ENCODE results near the gene WDR45B. TPM values are rescaled to one million over a fixed set of nuclear protein-coding genes. Genes with fewer than 3 reads are reported as not detected.
A peak's percentile ranks its signal among the peaks of the same experiment; 100 is the strongest.

The WDR45B gene
- total and polyA plus RNA-seq, 2 donors (not counting 3 experiments of a cell fraction or from before 2014, with no cell fraction given): 62.0 to 76.7 TPM

DNA sequence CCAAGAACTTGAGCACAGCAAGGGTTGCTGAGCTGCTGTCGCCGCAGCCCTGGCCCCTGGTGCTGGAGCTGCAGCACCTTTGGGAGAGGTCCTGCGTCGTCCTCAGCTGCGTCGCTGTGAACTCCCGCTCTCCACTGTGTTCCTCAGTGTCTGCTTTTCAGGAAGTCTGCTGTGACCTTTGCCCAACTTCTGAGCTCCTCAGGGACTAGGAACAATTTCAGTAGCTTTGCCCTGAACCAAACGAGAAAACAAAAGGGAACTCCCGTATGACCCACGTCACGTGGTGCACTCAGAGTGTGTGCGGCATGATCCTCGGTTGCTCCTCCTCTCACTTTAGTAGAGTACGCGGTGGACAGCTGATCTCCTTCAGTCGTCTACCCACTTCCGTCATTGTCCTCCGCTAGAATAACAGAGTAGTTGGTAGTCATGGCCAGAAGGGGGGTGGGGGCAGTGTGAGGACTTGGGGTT, 44.2 kb downstream of the WDR45B start:
- ChIA-PET POLR2A (no interaction called here), CTCF (no interaction called here)
- H3K9ac ChIP-seq (replicated peaks; ENCODE audit: extremely low read depth, insufficient read depth, low read length): no peak overlapping the region
- H4K20me1 ChIP-seq (replicated peaks; ENCODE audit: control insufficient read depth, extremely low read depth, insufficient read depth, low read length): no peaks in the 10 kb centered on the region
- no peaks in the 10 kb centered on the region for H3K27me3 ChIP-seq (ENCODE audit: control insufficient read depth in 2 of 2, insufficient read depth in 2 of 2, low read length in 2 of 2)
- H3K36me3 ChIP-seq (ENCODE audit: control insufficient read depth in 2 of 2, extremely low read depth in 1 of 2, insufficient read depth in 2 of 2, low read length in 2 of 2): peaks cover 3 to 20% of the 10 kb centered on the region in 2 experiments
- dilution Hi-C loops (cut with MboI; ENCODE audit: extremely low pct_ligation_motif_present, low sequenced_read_pairs): no loop called here
- FAIRE-seq: no peak
- no peak overlapping the region for H2AFZ ChIP-seq (ENCODE audit: low read depth, low read length)
- peaks cover 27% of the 10 kb centered on the region for H3K4me1 ChIP-seq (ENCODE audit: control insufficient read depth, extremely low read depth, insufficient read depth, low read length)
- H3K27ac ChIP-seq (ENCODE audit: insufficient read depth, low read depth, low read length): no peak overlapping the region
- no peak overlapping the region for H3K4me2 ChIP-seq (ENCODE audit: insufficient read depth, low read length)
- no peak overlapping the region for H3K4me3 ChIP-seq (replicated peaks in 1 of 3; ENCODE audit: insufficient read depth in 1 of 3, low read depth in 1 of 3, low read length in 3 of 3)
- no peaks in the 10 kb centered on the region for H3K9me3 ChIP-seq (replicated peaks; ENCODE audit: control insufficient read depth, insufficient read depth, low read length)
- peak; percentile 36 for DNase-seq (ENCODE audit: low read depth, low spot score)
- no peaks in the 10 kb centered on the region for H3K9me1 ChIP-seq (replicated peaks; ENCODE audit: control insufficient read depth, extremely low read depth, insufficient read depth, low read length)
- BruUV-seq (replicated peaks): no TSS peak
- H3K79me2 ChIP-seq (ENCODE audit: control insufficient read depth, insufficient read depth, low read length): peaks cover 5% of the 10 kb centered on the region
- no peak for TF ChIP-seq MYC (IDR thresholded peaks at IDR 0.05; ENCODE audit: low read depth, low read length)
- TF ChIP-seq, protein P1, sequence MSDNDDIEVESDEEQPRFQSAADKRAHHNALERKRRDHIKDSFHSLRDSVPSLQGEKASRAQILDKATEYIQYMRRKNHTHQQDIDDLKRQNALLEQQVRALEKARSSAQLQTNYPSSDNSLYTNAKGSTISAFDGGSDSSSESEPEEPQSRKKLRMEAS (IDR thresholded peaks at IDR 0.05; ENCODE audit: insufficient read depth, insufficient read length): peak; percentile 53
- intact Hi-C loops (cut with micrococcal nuclease): no loop called here

DNA sequence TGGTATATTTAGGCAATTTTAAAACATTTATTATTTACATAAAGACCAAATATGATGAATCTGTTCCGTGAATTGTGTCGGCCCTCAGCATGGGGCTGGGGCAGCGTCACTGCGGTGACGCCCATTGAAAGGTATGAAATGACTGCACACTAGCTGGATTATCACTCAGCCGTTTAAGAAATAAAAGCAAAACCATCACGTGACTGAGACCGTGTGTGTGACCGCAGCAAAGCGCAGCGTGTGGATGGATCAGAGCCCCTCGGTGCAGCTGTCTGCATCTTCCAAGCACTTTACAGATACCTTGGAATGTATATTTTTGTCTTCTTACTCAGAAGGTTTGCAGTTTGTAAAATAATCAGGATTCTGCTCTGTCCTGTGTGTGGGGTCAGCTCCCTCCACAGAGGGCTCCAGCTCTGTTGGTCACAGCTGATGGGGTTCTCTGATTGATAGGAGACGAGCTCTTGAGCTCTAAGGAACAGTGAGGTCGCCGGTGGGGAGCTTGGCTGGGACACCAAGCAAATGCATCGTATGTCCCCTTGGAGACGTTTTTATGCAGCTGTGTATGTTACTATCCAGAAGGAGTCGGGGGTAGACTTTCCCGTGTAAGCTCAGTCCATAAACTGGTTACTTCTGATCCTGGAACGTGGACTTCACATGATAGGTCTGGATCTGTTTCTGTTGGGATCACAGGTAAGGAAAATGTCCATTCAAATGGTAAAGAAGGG, 45.1 kb downstream of the WDR45B start:
- Histone ChIP-seq H2AFZ (ENCODE audit: low read depth, low read length) (no peak overlapping the region), H3K4me3 (replicated peaks in 1 of 3; ENCODE audit: insufficient read depth in 1 of 3, low read depth in 1 of 3, low read length in 3 of 3) (no peak overlapping the region), H3K27ac (ENCODE audit: insufficient read depth, low read depth, low read length) (peak overlapping the region; percentile 66), H4K20me1 (replicated peaks; ENCODE audit: control insufficient read depth, extremely low read depth, insufficient read depth, low read length) (no peaks in the 10 kb centered on the region), H3K9me3 (replicated peaks; ENCODE audit: control insufficient read depth, insufficient read depth, low read length) (no peaks in the 10 kb centered on the region), H3K9me1 (replicated peaks; ENCODE audit: control insufficient read depth, extremely low read depth, insufficient read depth, low read length) (no peaks in the 10 kb centered on the region), H3K79me2 (ENCODE audit: control insufficient read depth, insufficient read depth, low read length) (peaks cover 5% of the 10 kb centered on the region), H3K27me3 (ENCODE audit: control insufficient read depth in 2 of 2, insufficient read depth in 2 of 2, low read length in 2 of 2) (no peaks in the 10 kb centered on the region), H3K4me2 (ENCODE audit: insufficient read depth, low read length) (peak overlapping the region; percentile 53), H3K36me3 (ENCODE audit: control insufficient read depth in 2 of 2, extremely low read depth in 1 of 2, insufficient read depth in 2 of 2, low read length in 2 of 2) (peaks cover 3 to 26% of the 10 kb centered on the region in 2 experiments), H3K9ac (replicated peaks; ENCODE audit: extremely low read depth, insufficient read depth, low read length) (peak overlapping the region; percentile 21), H3K4me1 (ENCODE audit: control insufficient read depth, extremely low read depth, insufficient read depth, low read length) (peaks cover 27% of the 10 kb centered on the region)
- dilution Hi-C loops (cut with MboI; ENCODE audit: extremely low pct_ligation_motif_present, low sequenced_read_pairs): no loop called here
- intact Hi-C loops (cut with micrococcal nuclease): no loop called here
- DNase-seq (ENCODE audit: low read depth, low spot score) (peak; percentile 74), FAIRE-seq (no peak)
- TF ChIP-seq FOS (IDR thresholded peaks at IDR 0.05; ENCODE audit: borderline replicate concordance, insufficient read depth, low read length) (no peak), JUN (IDR thresholded peaks at IDR 0.05; ENCODE audit: borderline replicate concordance, insufficient read depth, insufficient read length, low read depth) (no peak), POLR2A (IDR thresholded peaks at IDR 0.05; ENCODE audit: low read depth, low read length) (no peak), POLR2AphosphoS5 (IDR thresholded peaks at IDR 0.05; ENCODE audit: insufficient read depth, low read depth, low read length) (no peak)
- TF ChIP-seq, protein P1 (IDR thresholded peaks at IDR 0.05; ENCODE audit: insufficient read depth, insufficient read length): peak; percentile 45
- TF ChIP-seq, protein P2, sequence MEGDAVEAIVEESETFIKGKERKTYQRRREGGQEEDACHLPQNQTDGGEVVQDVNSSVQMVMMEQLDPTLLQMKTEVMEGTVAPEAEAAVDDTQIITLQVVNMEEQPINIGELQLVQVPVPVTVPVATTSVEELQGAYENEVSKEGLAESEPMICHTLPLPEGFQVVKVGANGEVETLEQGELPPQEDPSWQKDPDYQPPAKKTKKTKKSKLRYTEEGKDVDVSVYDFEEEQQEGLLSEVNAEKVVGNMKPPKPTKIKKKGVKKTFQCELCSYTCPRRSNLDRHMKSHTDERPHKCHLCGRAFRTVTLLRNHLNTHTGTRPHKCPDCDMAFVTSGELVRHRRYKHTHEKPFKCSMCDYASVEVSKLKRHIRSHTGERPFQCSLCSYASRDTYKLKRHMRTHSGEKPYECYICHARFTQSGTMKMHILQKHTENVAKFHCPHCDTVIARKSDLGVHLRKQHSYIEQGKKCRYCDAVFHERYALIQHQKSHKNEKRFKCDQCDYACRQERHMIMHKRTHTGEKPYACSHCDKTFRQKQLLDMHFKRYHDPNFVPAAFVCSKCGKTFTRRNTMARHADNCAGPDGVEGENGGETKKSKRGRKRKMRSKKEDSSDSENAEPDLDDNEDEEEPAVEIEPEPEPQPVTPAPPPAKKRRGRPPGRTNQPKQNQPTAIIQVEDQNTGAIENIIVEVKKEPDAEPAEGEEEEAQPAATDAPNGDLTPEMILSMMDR (IDR thresholded peaks at IDR 0.05; ENCODE audit: extremely low read depth in 1 of 2, insufficient read depth in 1 of 2, low read depth in 1 of 2, low read length in 2 of 2): no peak
- no TSS peak for BruUV-seq (replicated peaks)
- ChIA-PET POLR2A (no interaction called here), CTCF (no interaction called here)
